Inferior parietal cortex (tissue), 1 donor: ENCODE results near the gene CHST3.

Experiments
- DNase-seq: peaks from one replicate; pipeline ENCODE4 v3.0.0-alpha.2; 2016; ENCODE audit errors: extremely low spot score

Gene CHST3

GRCh38 chr10:72010234-72010973 lies 46.2 kb downstream of the CHST3 start:
- no peak for DNase-seq

GRCh38 chr10:72011016-72011415 lies 46.8 kb downstream of the CHST3 start:
- DNase-seq = no peak

- DNase-seq = peak; percentile 76
Observed at GRCh38 chr10:72011468-72011867, 47.3 kb downstream of the CHST3 start.

GRCh38 chr10:72011976-72012512 lies 47.8 kb downstream of the CHST3 start:
- no peak for DNase-seq

GRCh38 chr10:72012796-72013195 lies 48.6 kb downstream of the CHST3 start:
- no peak for DNase-seq

- DNase-seq = no peak
Observed at GRCh38 chr10:72013202-72013945, 49.2 kb downstream of the CHST3 start.

GRCh38 chr10:72014197-72014596 lies 50.0 kb downstream of the CHST3 start:
- no peak for DNase-seq

GRCh38 chr10:72014785-72015480 lies 50.7 kb downstream of the CHST3 start:
- DNase-seq = no peak

- DNase-seq = no peak
Observed at GRCh38 chr10:72015841-72016240, 51.6 kb downstream of the CHST3 start.

GRCh38 chr10:72016608-72017300 lies 52.6 kb downstream of the CHST3 start:
- DNase-seq = no peak

- no peak for DNase-seq
Observed at GRCh38 chr10:72019085-72019876, 55.1 kb downstream of the CHST3 start.

GRCh38 chr10:72020914-72021809 lies 57.0 kb downstream of the CHST3 start:
- DNase-seq = no peak

- DNase-seq = no peak
Observed at GRCh38 chr10:72022228-72022627, 58.0 kb downstream of the CHST3 start.

- no peak for DNase-seq
Observed at GRCh38 chr10:72024596-72024995, 60.4 kb downstream of the CHST3 start.

GRCh38 chr10:72025400-72025799 lies 61.2 kb downstream of the CHST3 start:
- no peak for DNase-seq

- no peak for DNase-seq
Observed at GRCh38 chr10:72025832-72026231, 61.6 kb downstream of the CHST3 start.

GRCh38 chr10:72026278-72027111 lies 62.3 kb downstream of the CHST3 start:
- DNase-seq = no peak

- DNase-seq = no peak
Observed at GRCh38 chr10:72027498-72027897, 63.3 kb downstream of the CHST3 start.

- no peak for DNase-seq
Observed at GRCh38 chr10:72029414-72029813, 65.2 kb downstream of the CHST3 start.
